IMR-90 (cell line): Measurements from ENCODE around the gene ADGRF3. TPM values are rescaled to one million over a fixed set of nuclear protein-coding genes. Genes with fewer than 3 reads are reported as not detected.

ENCODE experiments used
- ATAC-seq: fragments of 200-7000 bp; cut with Tn5 transposase; 2 replicates; pipeline ENCODE4 v1.9.1; 2020; ENCODE audit warnings: low read depth, mild to moderate bottlenecking, moderate library complexity
- BruUV-seq: library from RNA; stranded (reverse); fragments of 400-500 nt; replicated peaks from 2 replicates; lab custom pipeline; 2021; lab: Mats Ljungman, UMichigan
- CTCF ChIA-PET: fragments of 300-600 bp; formaldehyde crosslinking; extraction: SDS; loops from one replicate; lab custom pipeline; 2021; ENCODE audit warnings: antibody characterized with exemption; lab: Yijun Ruan, JAX
- POLR2A ChIA-PET: fragments of 300-600 bp; sonication (Branson Sonifier 250); formaldehyde crosslinking; loops from one replicate; lab custom pipeline; 2022; ENCODE audit warnings: antibody characterized with exemption; ENCODE audit not compliant: unreplicated experiment; lab: Charles Lee
- DNase-seq: peaks from one replicate; pipeline ENCODE4 v3.0.0; 2013
- H2AFZ ChIP-seq: replicated peaks from 2 replicates; pipeline ENCODE3; 2013; ENCODE audit warnings: low read length, mild to moderate bottlenecking; ENCODE audit not compliant: poor library complexity
- H2AK5ac ChIP-seq: 2 replicates; pipeline ENCODE4 v1.6.1; 2013; ENCODE audit warnings: low read depth, low read length, inconsistent platforms
- H2AK9ac ChIP-seq: replicated peaks from 2 replicates; pipeline ENCODE3; 2013; ENCODE audit warnings: mild to moderate bottlenecking, low read depth, low read length, moderate library complexity; ENCODE audit not compliant: poor library complexity
- H2BK120ac ChIP-seq: 2 replicates; pipeline ENCODE4 v1.6.1; 2013; ENCODE audit warnings: low read depth, low read length, inconsistent platforms
- H2BK15ac ChIP-seq: 3 replicates; pipeline ENCODE4 v1.6.1; 2013; ENCODE audit warnings: low read depth, low read length, inconsistent platforms
- H2BK20ac ChIP-seq: 2 replicates; pipeline ENCODE4 v1.6.1; 2013; ENCODE audit warnings: low read depth, mild to moderate bottlenecking, inconsistent platforms, low read length, moderate library complexity
- H2BK5ac ChIP-seq: 2 replicates; pipeline ENCODE4 v1.6.1; 2013; ENCODE audit warnings: mild to moderate bottlenecking, low read depth, low read length, inconsistent platforms; ENCODE audit not compliant: poor library complexity, severe bottlenecking
- H3K14ac ChIP-seq: replicated peaks from 2 replicates; pipeline ENCODE4 v1.6.1; 2013; ENCODE audit warnings: low read depth, low read length, inconsistent platforms
- H3K18ac ChIP-seq: 2 replicates; pipeline ENCODE4 v1.6.1; 2013; ENCODE audit warnings: low read depth, low read length, control low read depth
- H3K23ac ChIP-seq: 2 replicates; pipeline ENCODE4 v1.6.1; 2013; ENCODE audit warnings: low read depth, low read length, inconsistent platforms
- H3K27ac ChIP-seq: 2 replicates; pipeline ENCODE4 v1.5.1; 2013; ENCODE audit warnings: mild to moderate bottlenecking, control low read depth, low read length; ENCODE audit not compliant: insufficient read depth
- H3K27me3 ChIP-seq: 2 replicates; pipeline ENCODE4 v1.6.1; 2013; ENCODE audit warnings: low read length; ENCODE audit not compliant: control insufficient read depth, insufficient read depth
- H3K36me3 ChIP-seq: 2 replicates; pipeline ENCODE4 v1.6.1; 2013; ENCODE audit warnings: low read length, mixed read lengths; ENCODE audit not compliant: control insufficient read depth, insufficient read depth
- H3K4ac ChIP-seq: 2 replicates; pipeline ENCODE4 v1.6.1; 2013; ENCODE audit warnings: low read depth, low read length, inconsistent platforms
- H3K4me1 ChIP-seq: 2 replicates; pipeline ENCODE4 v1.6.1; 2013; ENCODE audit warnings: low read length, mixed read lengths; ENCODE audit not compliant: control insufficient read depth, insufficient read depth
- H3K4me2 ChIP-seq: 2 replicates; pipeline ENCODE4 v1.6.1; 2013; ENCODE audit warnings: low read depth, mild to moderate bottlenecking, control low read depth, low read length, moderate library complexity
- H3K4me3 ChIP-seq: 2 replicates; pipeline ENCODE4 v1.5.1; 2013; ENCODE audit warnings: low read depth, mild to moderate bottlenecking, control low read depth, low read length, moderate library complexity; ENCODE audit not compliant: insufficient read depth
- H3K56ac ChIP-seq: 2 replicates; pipeline ENCODE4 v1.6.1; 2013; ENCODE audit warnings: low read length, inconsistent platforms; ENCODE audit not compliant: insufficient read depth; ENCODE audit errors: extremely low read depth
- H3K79me1 ChIP-seq, 2 experiments: 2 replicates each; pipeline ENCODE4 v1.6.1; 2013; ENCODE audit warnings: low read length in 2 of 2, inconsistent platforms in 1 of 2, low read depth in 1 of 2
- H3K9ac ChIP-seq: 2 replicates; pipeline ENCODE4 v1.6.1; 2013; ENCODE audit warnings: low read depth, low read length, control low read depth
- H3K9me1 ChIP-seq: 2 replicates; pipeline ENCODE4 v1.6.1; 2013; ENCODE audit warnings: low read length, inconsistent platforms; ENCODE audit not compliant: insufficient read depth
- H3K9me3 ChIP-seq: 2 replicates; pipeline ENCODE4 v1.6.1; 2013; ENCODE audit warnings: low read length; ENCODE audit not compliant: control insufficient read depth, insufficient read depth
- H4K20me1 ChIP-seq: 2 replicates; pipeline ENCODE4 v1.6.1; 2013; ENCODE audit warnings: low read length, inconsistent platforms; ENCODE audit not compliant: insufficient read depth
- H4K5ac ChIP-seq: 2 replicates; pipeline ENCODE4 v1.6.1; 2013; ENCODE audit warnings: mild to moderate bottlenecking, low read depth, low read length, control low read depth
- H4K8ac ChIP-seq, 2 experiments: 2 replicates each; pipeline ENCODE4 v1.6.1; 2013; ENCODE audit warnings: low read depth in 2 of 2, low read length in 2 of 2, control low read depth in 1 of 2, inconsistent platforms in 1 of 2
- H4K91ac ChIP-seq: 2 replicates; pipeline ENCODE4 v1.6.1; 2013; ENCODE audit warnings: low read depth, low read length, inconsistent platforms; ENCODE audit not compliant: insufficient read depth
- FOS ChIP-seq: fragments of 150-350 bp; IDR thresholded peaks from 2 replicates; pipeline ENCODE4 v1.6.1; 2016; ENCODE audit warnings: low read depth, low read length
- MAFK ChIP-seq: IDR thresholded peaks from 2 replicates; pipeline ENCODE4 v1.6.1; 2012; ENCODE audit warnings: low read depth, low read length, improper control_type of control experiment
- MAZ ChIP-seq: IDR thresholded peaks from 2 replicates; pipeline ENCODE4 v1.6.1; 2012; ENCODE audit warnings: low read depth, mild to moderate bottlenecking, low read length, improper control_type of control experiment, moderate library complexity, borderline replicate concordance
- MXI1 ChIP-seq: IDR thresholded peaks from 2 replicates; pipeline ENCODE4 v1.6.1; 2012; ENCODE audit warnings: low read depth, mild to moderate bottlenecking, low read length, moderate library complexity, borderline replicate concordance
- RCOR1 ChIP-seq: IDR thresholded peaks from 2 replicates; pipeline ENCODE4 v1.6.1; 2012; ENCODE audit warnings: mild to moderate bottlenecking, low read length, improper control_type of control experiment; ENCODE audit not compliant: insufficient replicate concordance
- WGBS, 2 experiments: methylation state at CpG; one replicate each; pipeline versions ENCODE4 v1.1.5 to v1.1.7; 2013; ENCODE audit warnings: missing lambda C conversion rate in 2 of 2; ENCODE audit not compliant: insufficient read length in 1 of 2; ENCODE audit errors: extremely low coverage in 2 of 2; 5-methylcytosine and 5-hydroxymethylcytosine counted together
- dilution Hi-C: fragments of 300-500 bp; cut with HindIII; formaldehyde crosslinking; loops from one replicate; pipeline ENCODE4 v1.14.3; 2018; ENCODE audit warnings: low sequenced_read_pairs; ENCODE audit not compliant: unreplicated experiment
- in situ Hi-C: fragments of 300-500 bp; cut with MboI; formaldehyde crosslinking; loops from 3 replicates; pipeline ENCODE4 v1.14.3; 2019; ENCODE audit warnings: low sequenced_read_pairs, inconsistent platforms, mixed read lengths
- intact Hi-C: fragments of 100-400 bp; cut with micrococcal nuclease; formaldehyde crosslinking; loops from 2 replicates; pipeline ENCODE4 v1.10.0; 2022
- polyA plus RNA-seq, 3 experiments: library from polyadenylated mRNA; depleted of rRNA; stranded (reverse); fragments of >200 nt; gene quantifications; 2 replicates each; pipeline ENCODE4 v1.2.3, GENCODE V29; 2012; ENCODE audit warnings: low replicate concordance in 1 of 3
- total RNA-seq: library from RNA; depleted of rRNA; stranded (reverse); fragments of >200 nt; gene quantifications from 2 replicates; pipeline ENCODE4 v1.2.3, GENCODE V29; 2012
- TF ChIP-seq, protein P1 (sequence below): fragments of 150-350 bp; IDR thresholded peaks from 2 replicates; pipeline ENCODE4 v1.6.1; 2017; ENCODE audit warnings: mild to moderate bottlenecking, antibody characterized with exemption, low read length, low read depth
- TF ChIP-seq, protein P2 (sequence below): conservative IDR thresholded peaks from 2 replicates; pipeline ENCODE4 v1.5.1; 2012; ENCODE audit warnings: mild to moderate bottlenecking, low read depth, low read length, improper control_type of control experiment

ADGRF3 gene
- total and polyA plus RNA-seq, 2 of the 4 experiments (the other 2 are of a cell fraction), result 0.15 TPM; not detected in 1

DNA sequence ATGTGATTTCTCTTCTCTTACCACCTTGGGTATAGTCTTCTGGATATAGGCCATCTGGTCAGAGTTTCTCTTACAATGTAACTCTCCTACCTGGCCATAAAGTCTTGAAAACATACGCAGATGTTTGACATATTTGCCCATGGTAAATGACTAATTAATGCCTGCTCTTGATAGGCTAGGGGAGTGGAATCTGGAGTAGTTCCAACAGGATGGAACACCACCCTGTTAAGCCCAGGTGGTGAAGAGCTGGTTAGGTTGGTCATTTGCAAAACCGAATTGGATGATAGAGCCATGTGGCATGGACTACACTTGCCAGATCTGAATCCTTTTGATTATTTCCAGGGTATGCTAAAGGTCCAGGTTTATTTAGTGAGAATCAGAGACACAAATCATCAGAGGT, 65.4 kb downstream of the ADGRF3 start:
- Histone ChIP-seq H2AFZ (no peak overlapping the region), H3K4me2 (no peak overlapping the region), H3K4ac (no peak overlapping the region), H3K23ac (no peak overlapping the region), H3K9me3 (no peaks in the 10 kb centered on the region), H2BK120ac (no peak overlapping the region), H4K5ac (no peak overlapping the region), H3K27me3 (no peaks in the 10 kb centered on the region), H4K20me1 (no peaks in the 10 kb centered on the region), H3K56ac (no peak overlapping the region), H3K18ac (no peak overlapping the region), H2BK5ac (no peak overlapping the region), H2AK9ac (no peak overlapping the region), H2BK15ac (no peak overlapping the region), H3K4me1 (peaks cover 2% of the 10 kb centered on the region; the same call in 1 of the 2 replicates), H4K91ac (no peak overlapping the region), H3K27ac (no peak overlapping the region), H3K9me1 (peaks cover 5% of the 10 kb centered on the region), H2BK20ac (no peak overlapping the region), H3K36me3 (peaks cover 35% of the 10 kb centered on the region), H3K79me1 (no peaks in the 10 kb centered on the region; a peak in 2 of 4 replicates), H3K9ac (no peak overlapping the region), H3K14ac (no peak overlapping the region), H4K8ac (no peak overlapping the region), H2AK5ac (no peak overlapping the region), H3K4me3 (no peak overlapping the region)
- no peak for TF ChIP-seq RCOR1
- no peak for TF ChIP-seq FOS
- TF ChIP-seq, protein P1, sequence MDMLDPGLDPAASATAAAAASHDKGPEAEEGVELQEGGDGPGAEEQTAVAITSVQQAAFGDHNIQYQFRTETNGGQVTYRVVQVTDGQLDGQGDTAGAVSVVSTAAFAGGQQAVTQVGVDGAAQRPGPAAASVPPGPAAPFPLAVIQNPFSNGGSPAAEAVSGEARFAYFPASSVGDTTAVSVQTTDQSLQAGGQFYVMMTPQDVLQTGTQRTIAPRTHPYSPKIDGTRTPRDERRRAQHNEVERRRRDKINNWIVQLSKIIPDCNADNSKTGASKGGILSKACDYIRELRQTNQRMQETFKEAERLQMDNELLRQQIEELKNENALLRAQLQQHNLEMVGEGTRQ, result no peak
- no peak for TF ChIP-seq MXI1
- no peak for TF ChIP-seq MAFK
- TF ChIP-seq, protein P2, sequence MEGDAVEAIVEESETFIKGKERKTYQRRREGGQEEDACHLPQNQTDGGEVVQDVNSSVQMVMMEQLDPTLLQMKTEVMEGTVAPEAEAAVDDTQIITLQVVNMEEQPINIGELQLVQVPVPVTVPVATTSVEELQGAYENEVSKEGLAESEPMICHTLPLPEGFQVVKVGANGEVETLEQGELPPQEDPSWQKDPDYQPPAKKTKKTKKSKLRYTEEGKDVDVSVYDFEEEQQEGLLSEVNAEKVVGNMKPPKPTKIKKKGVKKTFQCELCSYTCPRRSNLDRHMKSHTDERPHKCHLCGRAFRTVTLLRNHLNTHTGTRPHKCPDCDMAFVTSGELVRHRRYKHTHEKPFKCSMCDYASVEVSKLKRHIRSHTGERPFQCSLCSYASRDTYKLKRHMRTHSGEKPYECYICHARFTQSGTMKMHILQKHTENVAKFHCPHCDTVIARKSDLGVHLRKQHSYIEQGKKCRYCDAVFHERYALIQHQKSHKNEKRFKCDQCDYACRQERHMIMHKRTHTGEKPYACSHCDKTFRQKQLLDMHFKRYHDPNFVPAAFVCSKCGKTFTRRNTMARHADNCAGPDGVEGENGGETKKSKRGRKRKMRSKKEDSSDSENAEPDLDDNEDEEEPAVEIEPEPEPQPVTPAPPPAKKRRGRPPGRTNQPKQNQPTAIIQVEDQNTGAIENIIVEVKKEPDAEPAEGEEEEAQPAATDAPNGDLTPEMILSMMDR, result no peak
- TF ChIP-seq MAZ, result no peak
- dilution Hi-C loops (no loop called here), in situ Hi-C loops (no loop called here), intact Hi-C loops (no loop called here)
- POLR2A ChIA-PET, result interaction anchor here (0.5 kb wide), 1 partner anchor 642 kb away, joined by 3 read pairs; no protein-coding TSS in a partner anchor
- CTCF ChIA-PET, result no interaction called here
- ATAC-seq, result no peak
- no peak for DNase-seq
- BruUV-seq, result no TSS peak
- no CpG with 5 or more reads among the region's 2 CpGs for WGBS, 2 experiments
